IMR-90 (cell line): ENCODE data around the gene SP7. TPM values are rescaled to one million over a fixed set of nuclear protein-coding genes. Genes with fewer than 3 reads are reported as not detected.

Source experiments
- ATAC-seq: fragments of 200-7000 bp; cut with Tn5 transposase; 2 replicates; pipeline ENCODE4 v1.9.1; 2020; ENCODE audit warnings: low read depth, mild to moderate bottlenecking, moderate library complexity
- BruUV-seq: library from RNA; stranded (reverse); fragments of 400-500 nt; replicated peaks from 2 replicates; lab custom pipeline; 2021; lab: Mats Ljungman, UMichigan
- CTCF ChIA-PET: fragments of 300-600 bp; formaldehyde crosslinking; extraction: SDS; loops from one replicate; lab custom pipeline; 2021; ENCODE audit warnings: antibody characterized with exemption; lab: Yijun Ruan, JAX
- POLR2A ChIA-PET: fragments of 300-600 bp; sonication (Branson Sonifier 250); formaldehyde crosslinking; loops from one replicate; lab custom pipeline; 2022; ENCODE audit warnings: antibody characterized with exemption; ENCODE audit not compliant: unreplicated experiment; lab: Charles Lee
- DNase-seq: peaks from one replicate; pipeline ENCODE4 v3.0.0; 2013
- H2AFZ ChIP-seq: replicated peaks from 2 replicates; pipeline ENCODE3; 2013; ENCODE audit warnings: low read length, mild to moderate bottlenecking; ENCODE audit not compliant: poor library complexity
- H2AK5ac ChIP-seq: 2 replicates; pipeline ENCODE4 v1.6.1; 2013; ENCODE audit warnings: low read depth, low read length, inconsistent platforms
- H2AK9ac ChIP-seq: replicated peaks from 2 replicates; pipeline ENCODE3; 2013; ENCODE audit warnings: mild to moderate bottlenecking, low read depth, low read length, moderate library complexity; ENCODE audit not compliant: poor library complexity
- H2BK120ac ChIP-seq: 2 replicates; pipeline ENCODE4 v1.6.1; 2013; ENCODE audit warnings: low read depth, low read length, inconsistent platforms
- H2BK15ac ChIP-seq: 3 replicates; pipeline ENCODE4 v1.6.1; 2013; ENCODE audit warnings: low read depth, low read length, inconsistent platforms
- H2BK20ac ChIP-seq: 2 replicates; pipeline ENCODE4 v1.6.1; 2013; ENCODE audit warnings: low read depth, mild to moderate bottlenecking, inconsistent platforms, low read length, moderate library complexity
- H2BK5ac ChIP-seq: 2 replicates; pipeline ENCODE4 v1.6.1; 2013; ENCODE audit warnings: mild to moderate bottlenecking, low read depth, low read length, inconsistent platforms; ENCODE audit not compliant: poor library complexity, severe bottlenecking
- H3K14ac ChIP-seq: replicated peaks from 2 replicates; pipeline ENCODE4 v1.6.1; 2013; ENCODE audit warnings: low read depth, low read length, inconsistent platforms
- H3K18ac ChIP-seq: 2 replicates; pipeline ENCODE4 v1.6.1; 2013; ENCODE audit warnings: low read depth, low read length, control low read depth
- H3K23ac ChIP-seq: 2 replicates; pipeline ENCODE4 v1.6.1; 2013; ENCODE audit warnings: low read depth, low read length, inconsistent platforms
- H3K27ac ChIP-seq: 2 replicates; pipeline ENCODE4 v1.5.1; 2013; ENCODE audit warnings: mild to moderate bottlenecking, control low read depth, low read length; ENCODE audit not compliant: insufficient read depth
- H3K27me3 ChIP-seq: 2 replicates; pipeline ENCODE4 v1.6.1; 2013; ENCODE audit warnings: low read length; ENCODE audit not compliant: control insufficient read depth, insufficient read depth
- H3K36me3 ChIP-seq: 2 replicates; pipeline ENCODE4 v1.6.1; 2013; ENCODE audit warnings: low read length, mixed read lengths; ENCODE audit not compliant: control insufficient read depth, insufficient read depth
- H3K4ac ChIP-seq: 2 replicates; pipeline ENCODE4 v1.6.1; 2013; ENCODE audit warnings: low read depth, low read length, inconsistent platforms
- H3K4me1 ChIP-seq: 2 replicates; pipeline ENCODE4 v1.6.1; 2013; ENCODE audit warnings: low read length, mixed read lengths; ENCODE audit not compliant: control insufficient read depth, insufficient read depth
- H3K4me2 ChIP-seq: 2 replicates; pipeline ENCODE4 v1.6.1; 2013; ENCODE audit warnings: low read depth, mild to moderate bottlenecking, control low read depth, low read length, moderate library complexity
- H3K4me3 ChIP-seq: 2 replicates; pipeline ENCODE4 v1.5.1; 2013; ENCODE audit warnings: low read depth, mild to moderate bottlenecking, control low read depth, low read length, moderate library complexity; ENCODE audit not compliant: insufficient read depth
- H3K56ac ChIP-seq: 2 replicates; pipeline ENCODE4 v1.6.1; 2013; ENCODE audit warnings: low read length, inconsistent platforms; ENCODE audit not compliant: insufficient read depth; ENCODE audit errors: extremely low read depth
- H3K79me1 ChIP-seq, 2 experiments: 2 replicates each; pipeline ENCODE4 v1.6.1; 2013; ENCODE audit warnings: low read length in 2 of 2, inconsistent platforms in 1 of 2, low read depth in 1 of 2
- H3K9ac ChIP-seq: 2 replicates; pipeline ENCODE4 v1.6.1; 2013; ENCODE audit warnings: low read depth, low read length, control low read depth
- H3K9me1 ChIP-seq: 2 replicates; pipeline ENCODE4 v1.6.1; 2013; ENCODE audit warnings: low read length, inconsistent platforms; ENCODE audit not compliant: insufficient read depth
- H3K9me3 ChIP-seq: 2 replicates; pipeline ENCODE4 v1.6.1; 2013; ENCODE audit warnings: low read length; ENCODE audit not compliant: control insufficient read depth, insufficient read depth
- H4K20me1 ChIP-seq: 2 replicates; pipeline ENCODE4 v1.6.1; 2013; ENCODE audit warnings: low read length, inconsistent platforms; ENCODE audit not compliant: insufficient read depth
- H4K5ac ChIP-seq: 2 replicates; pipeline ENCODE4 v1.6.1; 2013; ENCODE audit warnings: mild to moderate bottlenecking, low read depth, low read length, control low read depth
- H4K8ac ChIP-seq, 2 experiments: 2 replicates each; pipeline ENCODE4 v1.6.1; 2013; ENCODE audit warnings: low read depth in 2 of 2, low read length in 2 of 2, control low read depth in 1 of 2, inconsistent platforms in 1 of 2
- H4K91ac ChIP-seq: 2 replicates; pipeline ENCODE4 v1.6.1; 2013; ENCODE audit warnings: low read depth, low read length, inconsistent platforms; ENCODE audit not compliant: insufficient read depth
- BHLHE40 ChIP-seq: fragments of 150-350 bp; IDR thresholded peaks from 2 replicates; pipeline ENCODE4 v1.6.1; 2016; ENCODE audit warnings: mild to moderate bottlenecking, low read depth, low read length
- CEBPB ChIP-seq: IDR thresholded peaks from 2 replicates; pipeline ENCODE4 v1.6.1; 2012; ENCODE audit warnings: low read depth, low read length, improper control_type of control experiment
- CHD1 ChIP-seq: IDR thresholded peaks from 2 replicates; pipeline ENCODE4 v1.6.1; 2012; ENCODE audit warnings: low read depth, low read length, improper control_type of control experiment
- FOS ChIP-seq: fragments of 150-350 bp; IDR thresholded peaks from 2 replicates; pipeline ENCODE4 v1.6.1; 2016; ENCODE audit warnings: low read depth, low read length
- MAFK ChIP-seq: IDR thresholded peaks from 2 replicates; pipeline ENCODE4 v1.6.1; 2012; ENCODE audit warnings: low read depth, low read length, improper control_type of control experiment
- MAZ ChIP-seq: IDR thresholded peaks from 2 replicates; pipeline ENCODE4 v1.6.1; 2012; ENCODE audit warnings: low read depth, mild to moderate bottlenecking, low read length, improper control_type of control experiment, moderate library complexity, borderline replicate concordance
- MXI1 ChIP-seq: IDR thresholded peaks from 2 replicates; pipeline ENCODE4 v1.6.1; 2012; ENCODE audit warnings: low read depth, mild to moderate bottlenecking, low read length, moderate library complexity, borderline replicate concordance
- NFE2L2 ChIP-seq: fragments of 150-350 bp; IDR thresholded peaks from 2 replicates; pipeline ENCODE4 v1.6.1; 2016; ENCODE audit warnings: low read depth, mild to moderate bottlenecking, low read length
- POLR2A ChIP-seq: IDR thresholded peaks from 2 replicates; pipeline ENCODE4 v1.6.1; 2012; ENCODE audit warnings: mild to moderate bottlenecking, low read depth, low read length
- RAD21 ChIP-seq: IDR thresholded peaks from 2 replicates; pipeline ENCODE4 v1.6.1; 2012; ENCODE audit warnings: low read length, improper control_type of control experiment
- RCOR1 ChIP-seq: IDR thresholded peaks from 2 replicates; pipeline ENCODE4 v1.6.1; 2012; ENCODE audit warnings: mild to moderate bottlenecking, low read length, improper control_type of control experiment; ENCODE audit not compliant: insufficient replicate concordance
- RFX5 ChIP-seq: IDR thresholded peaks from 2 replicates; pipeline ENCODE4 v1.8.0; 2012; ENCODE audit warnings: low read depth, mild to moderate bottlenecking, low read length, moderate library complexity
- SMC3 ChIP-seq: fragments of 150-350 bp; IDR thresholded peaks from 2 replicates; pipeline ENCODE4 v1.6.1; 2016; ENCODE audit warnings: low read depth, mild to moderate bottlenecking, antibody characterized with exemption, low read length, moderate library complexity
- WGBS, 2 experiments: methylation state at CpG; one replicate each; pipeline versions ENCODE4 v1.1.5 to v1.1.7; 2013; ENCODE audit warnings: missing lambda C conversion rate in 2 of 2; ENCODE audit not compliant: insufficient read length in 1 of 2; ENCODE audit errors: extremely low coverage in 2 of 2; 5-methylcytosine and 5-hydroxymethylcytosine counted together
- dilution Hi-C: fragments of 300-500 bp; cut with HindIII; formaldehyde crosslinking; loops from one replicate; pipeline ENCODE4 v1.14.3; 2018; ENCODE audit warnings: low sequenced_read_pairs; ENCODE audit not compliant: unreplicated experiment
- in situ Hi-C: fragments of 300-500 bp; cut with MboI; formaldehyde crosslinking; loops from 3 replicates; pipeline ENCODE4 v1.14.3; 2019; ENCODE audit warnings: low sequenced_read_pairs, inconsistent platforms, mixed read lengths
- intact Hi-C: fragments of 100-400 bp; cut with micrococcal nuclease; formaldehyde crosslinking; loops from 2 replicates; pipeline ENCODE4 v1.10.0; 2022
- polyA plus RNA-seq, 3 experiments: library from polyadenylated mRNA; depleted of rRNA; stranded (reverse); fragments of >200 nt; gene quantifications; 2 replicates each; pipeline ENCODE4 v1.2.3, GENCODE V29; 2012; ENCODE audit warnings: low replicate concordance in 1 of 3
- total RNA-seq: library from RNA; depleted of rRNA; stranded (reverse); fragments of >200 nt; gene quantifications from 2 replicates; pipeline ENCODE4 v1.2.3, GENCODE V29; 2012
- TF ChIP-seq, protein P1 (sequence below): fragments of 150-350 bp; IDR thresholded peaks from 2 replicates; pipeline ENCODE4 v1.6.1; 2017; ENCODE audit warnings: mild to moderate bottlenecking, antibody characterized with exemption, low read length, low read depth
- TF ChIP-seq, protein P2 (sequence below): fragments of 150-350 bp; IDR thresholded peaks from 2 replicates; pipeline ENCODE4 v1.6.1; 2016; ENCODE audit warnings: low read depth, mild to moderate bottlenecking, low read length, moderate library complexity, borderline replicate concordance
- TF ChIP-seq, protein P3 (sequence below): conservative IDR thresholded peaks from 2 replicates; pipeline ENCODE4 v1.5.1; 2012; ENCODE audit warnings: mild to moderate bottlenecking, low read depth, low read length, improper control_type of control experiment

SP7 gene
- total and polyA plus RNA-seq, 2 of the 4 experiments (the other 2 are of a cell fraction): not detected

DNA sequence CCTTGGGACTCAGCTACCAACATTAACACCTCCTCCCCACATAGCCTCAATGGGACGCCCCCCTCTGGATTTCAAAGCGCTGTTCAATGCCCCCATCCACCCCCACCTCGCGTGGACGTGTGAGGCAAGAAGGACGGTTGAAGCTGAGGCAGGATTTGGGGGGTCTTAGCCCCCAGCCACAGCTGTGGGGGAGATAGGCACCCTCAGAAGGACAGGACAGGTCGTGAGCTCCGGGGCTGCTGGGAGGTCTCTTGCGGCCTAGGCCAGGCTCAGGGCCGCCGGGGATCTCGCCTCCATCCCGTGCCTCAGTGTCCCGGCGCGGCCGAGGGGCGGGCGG is 8.3 kb upstream of the SP7 start:
- Histone ChIP-seq H4K20me1 (no peaks in the 10 kb centered on the region), H2AFZ (peak overlapping the region; percentile 94), H3K9me3 (no peaks in the 10 kb centered on the region), H3K4me1 (peaks cover 7% of the 10 kb centered on the region; the same call in 1 of the 2 replicates), H3K18ac (peak overlapping the region; percentile 11; the same call in 1 of the 2 replicates), H3K4me3 (peak overlapping the region; percentile 76), H3K9me1 (peaks cover 9% of the 10 kb centered on the region; the same call in 1 of the 2 replicates), H3K4me2 (peak overlapping the region; percentile 87), H2BK20ac (peak overlapping the region; percentile 25; the same call in 1 of the 2 replicates), H2BK15ac (no peak overlapping the region), H3K36me3 (no peaks in the 10 kb centered on the region), H4K8ac (peak overlapping the region; percentile 33 to 90; a peak in 3 of 4 replicates), H2AK9ac (peak overlapping the region; percentile 75), H4K91ac (no peak overlapping the region; the same call in 1 of the 2 replicates), H2BK120ac (peak overlapping the region; percentile 39; the same call in 1 of the 2 replicates), H3K9ac (peak overlapping the region; percentile 34), H3K4ac (peak overlapping the region; percentile 81), H3K23ac (peak overlapping the region; percentile 59), H3K56ac (no peak overlapping the region), H3K27me3 (peaks cover 15% of the 10 kb centered on the region), H3K14ac (peak overlapping the region; percentile 83; the same call in 1 of the 2 replicates), H3K79me1 (no peaks in the 10 kb centered on the region), H2BK5ac (no peak overlapping the region), H3K27ac (no peak overlapping the region; the same call in 1 of the 2 replicates), H4K5ac (peak overlapping the region; percentile 31; the same call in 1 of the 2 replicates), H2AK5ac (peak overlapping the region; percentile 27; the same call in 1 of the 2 replicates)
- dilution Hi-C loops (no loop called here), in situ Hi-C loops (no loop called here), intact Hi-C loops (no loop called here)
- WGBS, 2 experiments: 0% methylated on average over 6 of the region's 19 CpGs; no CpG with 5 or more reads in 1 of the 2 experiments
- ATAC-seq (no peak), DNase-seq (no peak)
- BruUV-seq: no TSS peak
- CTCF ChIA-PET: interaction anchor here (0.7 to 2.1 kb wide), 13 partner anchors 9 to 279 kb away, joined by 3 to 14 read pairs (median 4); partner anchors contain the start of genes AAAS, SP1 and SP7
- no peak for TF ChIP-seq FOS
- TF ChIP-seq SMC3: no peak
- TF ChIP-seq, protein P1, sequence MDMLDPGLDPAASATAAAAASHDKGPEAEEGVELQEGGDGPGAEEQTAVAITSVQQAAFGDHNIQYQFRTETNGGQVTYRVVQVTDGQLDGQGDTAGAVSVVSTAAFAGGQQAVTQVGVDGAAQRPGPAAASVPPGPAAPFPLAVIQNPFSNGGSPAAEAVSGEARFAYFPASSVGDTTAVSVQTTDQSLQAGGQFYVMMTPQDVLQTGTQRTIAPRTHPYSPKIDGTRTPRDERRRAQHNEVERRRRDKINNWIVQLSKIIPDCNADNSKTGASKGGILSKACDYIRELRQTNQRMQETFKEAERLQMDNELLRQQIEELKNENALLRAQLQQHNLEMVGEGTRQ: no peak
- no peak for TF ChIP-seq CHD1
- no peak for TF ChIP-seq BHLHE40
- TF ChIP-seq NFE2L2: no peak
- TF ChIP-seq POLR2A: no peak
- TF ChIP-seq, protein P2, sequence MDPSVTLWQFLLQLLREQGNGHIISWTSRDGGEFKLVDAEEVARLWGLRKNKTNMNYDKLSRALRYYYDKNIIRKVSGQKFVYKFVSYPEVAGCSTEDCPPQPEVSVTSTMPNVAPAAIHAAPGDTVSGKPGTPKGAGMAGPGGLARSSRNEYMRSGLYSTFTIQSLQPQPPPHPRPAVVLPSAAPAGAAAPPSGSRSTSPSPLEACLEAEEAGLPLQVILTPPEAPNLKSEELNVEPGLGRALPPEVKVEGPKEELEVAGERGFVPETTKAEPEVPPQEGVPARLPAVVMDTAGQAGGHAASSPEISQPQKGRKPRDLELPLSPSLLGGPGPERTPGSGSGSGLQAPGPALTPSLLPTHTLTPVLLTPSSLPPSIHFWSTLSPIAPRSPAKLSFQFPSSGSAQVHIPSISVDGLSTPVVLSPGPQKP: no peak
- TF ChIP-seq, protein P3, sequence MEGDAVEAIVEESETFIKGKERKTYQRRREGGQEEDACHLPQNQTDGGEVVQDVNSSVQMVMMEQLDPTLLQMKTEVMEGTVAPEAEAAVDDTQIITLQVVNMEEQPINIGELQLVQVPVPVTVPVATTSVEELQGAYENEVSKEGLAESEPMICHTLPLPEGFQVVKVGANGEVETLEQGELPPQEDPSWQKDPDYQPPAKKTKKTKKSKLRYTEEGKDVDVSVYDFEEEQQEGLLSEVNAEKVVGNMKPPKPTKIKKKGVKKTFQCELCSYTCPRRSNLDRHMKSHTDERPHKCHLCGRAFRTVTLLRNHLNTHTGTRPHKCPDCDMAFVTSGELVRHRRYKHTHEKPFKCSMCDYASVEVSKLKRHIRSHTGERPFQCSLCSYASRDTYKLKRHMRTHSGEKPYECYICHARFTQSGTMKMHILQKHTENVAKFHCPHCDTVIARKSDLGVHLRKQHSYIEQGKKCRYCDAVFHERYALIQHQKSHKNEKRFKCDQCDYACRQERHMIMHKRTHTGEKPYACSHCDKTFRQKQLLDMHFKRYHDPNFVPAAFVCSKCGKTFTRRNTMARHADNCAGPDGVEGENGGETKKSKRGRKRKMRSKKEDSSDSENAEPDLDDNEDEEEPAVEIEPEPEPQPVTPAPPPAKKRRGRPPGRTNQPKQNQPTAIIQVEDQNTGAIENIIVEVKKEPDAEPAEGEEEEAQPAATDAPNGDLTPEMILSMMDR: no peak
- no peak for TF ChIP-seq MAFK
- no peak for TF ChIP-seq MAZ
- no peak for TF ChIP-seq CEBPB
- no peak for TF ChIP-seq MXI1
- no peak for TF ChIP-seq RCOR1
- TF ChIP-seq RFX5: no peak
- no peak for TF ChIP-seq RAD21
- POLR2A ChIA-PET: interaction anchor here (0.9 kb wide), 1 partner anchor 77 kb away, joined by 5 read pairs; no protein-coding TSS in a partner anchor
